Activated T-cell treated with anti-CD3 and anti-CD28 coated beads, Interleukin-2, amount 50 U/mL, for 72 hours (primary cell): ENCODE measurements around the gene MXD4. TPM values are rescaled to one million over a fixed set of nuclear protein-coding genes. Genes with fewer than 3 reads are reported as not detected.
A peak's percentile ranks its signal among the peaks of the same experiment; 100 is the strongest.

Experiments used
- ATAC-seq, 2 donors: fragments of 150-1000 bp; cut with Tn5 transposase; replicated peaks in 1 of 2; 2 replicates each; pipeline ENCODE4 v1.10.0; 2021; ENCODE audit warnings: moderate library complexity in 2 of 2, mild to moderate bottlenecking in 1 of 2
- DNase-seq, 2 donors: peaks; one replicate each; pipeline ENCODE4 v3.0.0; 2021 to 2022; ENCODE audit warnings: mixed read lengths in 1 of 2
- H3K27ac Mint-ChIP-seq: one replicate; pipeline ENCODE4 v1.8.0; 2022; ENCODE audit warnings: mild to moderate bottlenecking, moderate library complexity, mixed read lengths
- H3K27me3 Mint-ChIP-seq: one replicate; pipeline ENCODE4 v1.8.0; 2022; ENCODE audit warnings: low read depth, mixed read lengths
- H3K36me3 Mint-ChIP-seq, 2 donors: one replicate each; pipeline ENCODE4 v1.8.0; 2022; ENCODE audit warnings: mixed read lengths in 2 of 2, mild to moderate bottlenecking in 1 of 2; ENCODE audit not compliant: insufficient read depth in 2 of 2
- H3K4me1 Mint-ChIP-seq: one replicate; pipeline ENCODE4 v1.8.0; 2022; ENCODE audit warnings: low read depth, mixed read lengths
- H3K4me3 Mint-ChIP-seq, 2 donors: one replicate each; pipeline ENCODE4 v1.8.0; 2022; ENCODE audit warnings: mild to moderate bottlenecking in 2 of 2, mixed read lengths in 2 of 2, moderate library complexity in 2 of 2
- H3K9me3 Mint-ChIP-seq, 2 donors: one replicate each; pipeline ENCODE4 v1.8.0; 2022; ENCODE audit warnings: mixed read lengths in 2 of 2
- total RNA-seq, 2 donors: library from RNA; stranded (reverse); gene quantifications; one replicate each; pipeline ENCODE4 v1.2.3, GENCODE V29; 2022

The MXD4 gene
- total RNA-seq, 2 donors from 2014 or later, result 10.1 to 11.3 TPM

- H3K36me3 Mint-ChIP-seq, result no peaks in the 10 kb centered on the region
- DNase-seq, result no peak
- ATAC-seq, result no peak
- no peaks in the 10 kb centered on the region for H3K4me1 Mint-ChIP-seq
- peak overlapping the region; percentile 79 for H3K4me3 Mint-ChIP-seq
- no peaks in the 10 kb centered on the region for H3K27me3 Mint-ChIP-seq
- no peak overlapping the region for H3K27ac Mint-ChIP-seq
- H3K9me3 Mint-ChIP-seq, result no peaks in the 10 kb centered on the region
Observed at GRCh38 chr4:2260344-2261109, 1.4 kb downstream of the MXD4 start.

DNA sequence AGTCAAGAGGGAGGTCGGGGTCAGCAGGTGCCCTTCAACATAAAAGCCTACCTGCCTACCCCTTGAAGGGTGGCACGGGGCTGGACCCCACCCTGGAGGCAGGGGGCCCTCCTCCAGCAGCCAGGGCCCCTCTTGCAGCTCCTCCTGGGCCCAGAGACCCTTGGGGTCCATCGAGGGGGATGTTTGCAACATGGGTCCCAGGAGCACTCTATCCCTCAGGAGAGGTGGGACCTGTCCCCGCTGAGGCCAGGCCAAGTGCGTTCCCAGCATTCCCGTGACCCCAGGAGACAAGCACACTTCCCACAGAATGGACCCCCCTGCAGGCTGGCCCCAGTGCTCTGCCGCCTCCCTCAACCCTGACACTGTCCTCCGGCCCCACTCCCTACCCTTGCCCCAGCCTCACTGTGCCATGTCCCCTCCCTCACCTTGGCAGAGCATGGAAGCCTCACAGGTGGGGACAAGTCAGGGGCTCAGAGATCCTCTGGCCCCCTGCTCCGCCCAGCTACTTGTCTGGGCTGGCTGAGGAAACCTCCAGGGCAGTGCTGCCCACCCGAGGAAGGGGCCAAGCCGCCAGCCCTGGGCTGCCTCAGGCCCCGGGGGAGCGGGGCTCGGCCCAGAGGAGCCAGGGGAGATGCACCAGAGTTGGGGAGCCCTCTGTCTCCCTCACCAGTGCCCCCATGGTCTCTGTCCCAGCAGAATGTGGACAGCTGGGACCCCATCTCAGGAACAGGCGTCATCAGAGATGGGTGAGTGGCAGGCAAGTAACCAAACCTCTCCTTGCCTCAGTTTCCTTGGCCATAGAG lies 2.2 kb downstream of the MXD4 start:
- peak overlapping the region in 1 of 2 donors; percentile 79 for H3K4me3 Mint-ChIP-seq
- H3K27ac Mint-ChIP-seq, result no peak overlapping the region
- no peaks in the 10 kb centered on the region for H3K9me3 Mint-ChIP-seq
- H3K36me3 Mint-ChIP-seq, result no peaks in the 10 kb centered on the region
- H3K27me3 Mint-ChIP-seq, result no peaks in the 10 kb centered on the region
- DNase-seq, result no peak
- ATAC-seq, result no peak
- no peaks in the 10 kb centered on the region for H3K4me1 Mint-ChIP-seq

GRCh38 chr4:2259036-2259540 lies 2.8 kb downstream of the MXD4 start:
- Mint-ChIP-seq H3K4me1 (no peaks in the 10 kb centered on the region), H3K27me3 (no peaks in the 10 kb centered on the region), H3K9me3 (no peaks in the 10 kb centered on the region), H3K36me3 (no peaks in the 10 kb centered on the region), H3K27ac (no peak overlapping the region), H3K4me3 (no peak overlapping the region)
- no peak for DNase-seq
- ATAC-seq, result no peak

DNA sequence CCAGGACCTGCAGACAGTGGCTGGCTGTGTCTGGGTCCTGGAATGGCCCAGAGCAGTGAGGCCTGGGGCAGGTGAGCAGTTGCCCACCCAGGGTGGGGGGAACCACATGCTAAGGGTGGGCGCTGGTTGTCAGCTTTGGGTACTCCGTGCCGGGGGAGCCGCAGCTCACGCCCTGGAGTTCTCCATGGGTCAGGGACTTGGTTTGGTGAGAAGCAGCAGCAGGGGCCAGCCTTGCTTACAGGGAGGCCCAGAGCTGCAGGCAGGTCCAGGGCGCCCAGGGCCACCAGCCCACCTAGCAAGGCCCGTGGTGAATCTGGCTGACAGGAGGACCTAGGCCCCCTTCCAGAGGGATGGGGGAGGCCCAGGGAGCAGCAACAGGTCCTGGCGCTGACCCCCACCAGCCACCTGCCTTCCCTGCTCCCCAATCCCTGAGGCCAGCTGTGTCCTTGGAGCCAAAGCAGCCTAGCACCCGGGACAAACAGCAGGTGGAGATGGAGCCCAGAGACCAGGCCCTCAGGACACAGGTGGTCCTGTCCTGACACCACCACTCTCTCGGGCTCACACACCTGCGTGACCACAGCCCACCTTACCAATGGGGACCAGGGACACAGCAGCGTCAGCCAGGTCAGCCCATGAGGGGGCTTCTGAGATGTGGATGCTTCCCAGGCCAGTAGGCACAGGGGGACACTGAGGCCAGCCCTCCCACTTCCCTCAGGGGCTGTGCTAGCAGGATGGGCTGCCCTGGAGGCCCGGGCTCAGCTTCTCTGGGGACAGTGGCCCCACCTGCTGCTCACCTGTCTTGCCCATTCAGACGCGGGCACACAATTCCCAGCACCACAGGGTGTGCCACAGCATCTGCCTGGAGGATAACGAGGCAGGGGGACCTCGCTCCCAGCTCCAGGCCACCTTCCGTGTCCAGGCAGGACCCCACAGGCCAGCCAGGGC lies 3.5 kb downstream of the MXD4 start:
- Mint-ChIP-seq H3K36me3 (no peaks in the 10 kb centered on the region), H3K27me3 (no peaks in the 10 kb centered on the region), H3K9me3 (no peaks in the 10 kb centered on the region), H3K4me1 (no peaks in the 10 kb centered on the region), H3K4me3 (no peak overlapping the region), H3K27ac (no peak overlapping the region)
- ATAC-seq (no peak), DNase-seq (no peak)

GRCh38 chr4:2257361-2258081 lies 4.4 kb downstream of the MXD4 start:
- H3K27me3 Mint-ChIP-seq, result no peaks in the 10 kb centered on the region
- no peak overlapping the region for H3K27ac Mint-ChIP-seq
- DNase-seq (no peak), ATAC-seq (no peak)
- H3K9me3 Mint-ChIP-seq, result no peaks in the 10 kb centered on the region
- no peaks in the 10 kb centered on the region for H3K4me1 Mint-ChIP-seq
- H3K36me3 Mint-ChIP-seq, result no peaks in the 10 kb centered on the region
- H3K4me3 Mint-ChIP-seq, result no peak overlapping the region

DNA sequence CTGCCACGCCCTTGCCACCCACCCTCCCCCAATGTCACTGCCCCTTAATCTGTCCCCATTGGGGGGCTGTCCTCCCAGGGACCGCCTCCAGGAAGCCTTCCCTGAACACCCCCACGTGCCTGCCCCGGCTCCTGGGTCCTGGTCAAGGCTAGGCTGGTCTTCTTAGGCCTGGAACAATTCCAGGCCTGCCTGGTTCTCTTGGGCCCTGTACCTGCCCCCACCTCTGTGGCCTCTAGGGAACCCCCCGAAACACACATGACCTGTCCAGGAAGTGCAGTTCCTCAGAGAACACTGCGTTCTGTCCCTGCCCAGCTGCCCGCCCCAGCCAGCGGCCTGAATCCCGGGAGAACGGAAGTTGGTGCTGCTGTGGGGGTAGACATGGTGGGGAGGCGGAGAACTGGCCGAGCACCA lies 5.1 kb downstream of the MXD4 start:
- H3K4me3 Mint-ChIP-seq, result no peak overlapping the region
- H3K4me1 Mint-ChIP-seq, result no peaks in the 10 kb centered on the region
- ATAC-seq (no peak), DNase-seq (no peak)
- no peaks in the 10 kb centered on the region for H3K9me3 Mint-ChIP-seq
- H3K36me3 Mint-ChIP-seq, result no peaks in the 10 kb centered on the region
- H3K27me3 Mint-ChIP-seq, result no peaks in the 10 kb centered on the region
- no peak overlapping the region for H3K27ac Mint-ChIP-seq

GRCh38 chr4:2256156-2256731 lies 5.7 kb downstream of the MXD4 start:
- DNase-seq (no peak), ATAC-seq (no peak)
- H3K4me3 Mint-ChIP-seq, result no peak overlapping the region
- no peaks in the 10 kb centered on the region for H3K4me1 Mint-ChIP-seq
- no peaks in the 10 kb centered on the region for H3K9me3 Mint-ChIP-seq
- H3K27me3 Mint-ChIP-seq, result no peaks in the 10 kb centered on the region
- no peaks in the 10 kb centered on the region for H3K36me3 Mint-ChIP-seq
- no peak overlapping the region for H3K27ac Mint-ChIP-seq

- DNase-seq, result no peak
- no peaks in the 10 kb centered on the region for H3K27me3 Mint-ChIP-seq
- H3K4me3 Mint-ChIP-seq, result no peak overlapping the region
- no peaks in the 10 kb centered on the region for H3K36me3 Mint-ChIP-seq
- H3K9me3 Mint-ChIP-seq, result no peaks in the 10 kb centered on the region
- no peak for ATAC-seq
- no peak overlapping the region for H3K27ac Mint-ChIP-seq
- no peaks in the 10 kb centered on the region for H3K4me1 Mint-ChIP-seq
Observed at GRCh38 chr4:2255501-2256155, 6.3 kb downstream of the MXD4 start.

DNA sequence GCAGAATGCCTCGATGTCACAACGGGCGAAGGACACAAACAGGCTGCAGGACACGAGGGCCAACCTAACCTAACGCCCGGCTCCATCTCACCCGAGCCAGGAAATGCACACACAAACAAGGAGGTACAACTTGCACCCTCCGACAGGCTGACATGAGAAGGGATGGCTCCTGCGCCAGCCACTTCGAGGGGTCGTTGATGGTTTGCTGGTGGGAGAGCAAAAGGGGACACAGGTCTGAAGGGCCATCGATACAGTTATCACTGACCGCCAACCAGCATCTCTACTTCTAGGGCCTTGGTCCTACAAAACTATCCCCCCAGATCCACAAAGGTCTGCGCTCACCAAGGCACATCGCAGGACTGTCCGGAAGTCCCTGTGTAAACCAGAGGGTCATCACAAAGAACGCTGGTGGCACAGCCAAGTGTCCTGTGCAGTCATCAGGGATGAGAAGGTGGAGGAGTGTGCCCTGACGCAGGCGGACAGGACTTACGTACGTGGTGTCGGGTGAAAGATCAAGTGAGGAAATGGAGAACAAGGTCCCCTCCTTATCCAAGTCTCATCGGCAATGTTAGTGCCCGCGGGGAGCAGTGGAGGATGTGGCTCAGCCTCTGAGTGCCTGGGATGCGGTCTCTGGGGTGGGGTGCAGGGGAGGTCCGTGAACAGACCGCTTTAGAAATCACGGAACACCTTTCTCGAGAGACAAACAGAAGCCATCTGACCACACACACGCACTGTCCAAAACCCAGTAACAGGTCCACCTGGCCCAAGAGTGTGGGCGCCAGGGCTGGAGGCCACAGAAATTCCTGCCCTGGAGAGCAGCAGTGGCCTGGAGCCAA lies 7.0 kb downstream of the MXD4 start:
- Mint-ChIP-seq H3K27me3 (no peaks in the 10 kb centered on the region), H3K27ac (peak overlapping the region; percentile 63)

GRCh38 chr4:2253160-2254084 lies 8.5 kb downstream of the MXD4 start:
- Mint-ChIP-seq H3K27ac (no peak overlapping the region), H3K4me3 (no peak overlapping the region), H3K4me1 (no peaks in the 10 kb centered on the region), H3K36me3 (no peaks in the 10 kb centered on the region), H3K27me3 (no peaks in the 10 kb centered on the region), H3K9me3 (no peaks in the 10 kb centered on the region)
- DNase-seq, result no peak
- ATAC-seq, result no peak

More for the DNA sequence above, 7.0 kb downstream of the MXD4 start:
- DNase-seq, result peak in 1 of 2 donors; percentile 0
- no peaks in the 10 kb centered on the region for H3K36me3 Mint-ChIP-seq
- H3K4me1 Mint-ChIP-seq, result no peaks in the 10 kb centered on the region
- peak overlapping the region in 1 of 2 donors; percentile 24 for H3K4me3 Mint-ChIP-seq
- ATAC-seq, result no peak
- no peaks in the 10 kb centered on the region for H3K9me3 Mint-ChIP-seq
